ENCODE data around the gene HOTAIR. TPM values are rescaled to one million over a fixed set of nuclear protein-coding genes. Genes with fewer than 3 reads are reported as not detected.

The HOTAIR gene
- total and polyA plus RNA-seq, 4 donors = not detected

DNA sequence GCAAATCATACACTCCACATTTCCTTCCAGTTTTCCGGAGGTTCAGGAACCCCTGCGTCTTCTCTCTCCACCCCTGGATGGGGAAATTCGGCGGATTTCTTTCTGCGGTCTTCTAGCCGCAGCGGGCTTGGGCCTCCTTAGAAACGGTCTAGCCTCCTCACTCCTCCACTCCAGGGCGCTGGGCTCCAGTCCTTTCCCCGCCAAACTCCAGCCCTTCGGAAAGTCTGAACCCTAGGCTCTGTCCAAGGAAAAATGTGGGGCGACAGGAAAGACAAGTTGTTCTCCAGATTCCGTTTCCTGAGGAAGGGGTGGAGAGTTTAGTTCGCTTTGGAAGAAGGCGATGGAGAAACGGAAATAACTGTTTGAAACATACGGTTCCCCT lies 8.8 kb upstream of the HOTAIR start (continued):
- TF ChIP-seq, protein P1, sequence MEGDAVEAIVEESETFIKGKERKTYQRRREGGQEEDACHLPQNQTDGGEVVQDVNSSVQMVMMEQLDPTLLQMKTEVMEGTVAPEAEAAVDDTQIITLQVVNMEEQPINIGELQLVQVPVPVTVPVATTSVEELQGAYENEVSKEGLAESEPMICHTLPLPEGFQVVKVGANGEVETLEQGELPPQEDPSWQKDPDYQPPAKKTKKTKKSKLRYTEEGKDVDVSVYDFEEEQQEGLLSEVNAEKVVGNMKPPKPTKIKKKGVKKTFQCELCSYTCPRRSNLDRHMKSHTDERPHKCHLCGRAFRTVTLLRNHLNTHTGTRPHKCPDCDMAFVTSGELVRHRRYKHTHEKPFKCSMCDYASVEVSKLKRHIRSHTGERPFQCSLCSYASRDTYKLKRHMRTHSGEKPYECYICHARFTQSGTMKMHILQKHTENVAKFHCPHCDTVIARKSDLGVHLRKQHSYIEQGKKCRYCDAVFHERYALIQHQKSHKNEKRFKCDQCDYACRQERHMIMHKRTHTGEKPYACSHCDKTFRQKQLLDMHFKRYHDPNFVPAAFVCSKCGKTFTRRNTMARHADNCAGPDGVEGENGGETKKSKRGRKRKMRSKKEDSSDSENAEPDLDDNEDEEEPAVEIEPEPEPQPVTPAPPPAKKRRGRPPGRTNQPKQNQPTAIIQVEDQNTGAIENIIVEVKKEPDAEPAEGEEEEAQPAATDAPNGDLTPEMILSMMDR (IDR thresholded peaks at IDR 0.05; ENCODE audit: low read depth, low read length, missing input control) = no peak
- no peak for TF ChIP-seq GABPA (IDR thresholded peaks at IDR 0.05 in 1 of 2, conservative IDR thresholded peaks at IDR 0.05 in 1 of 2)
- TF ChIP-seq JUND (IDR thresholded peaks at IDR 0.05) = no peak
- TF ChIP-seq EGR1 (IDR thresholded peaks at IDR 0.05; ENCODE audit: low read depth in 2 of 2) = no peak
- TF ChIP-seq FOXA1 (IDR thresholded peaks at IDR 0.05) = no peak
- TF ChIP-seq YY1 (IDR thresholded peaks at IDR 0.05) = no peak
- TF ChIP-seq RAD21 (IDR thresholded peaks at IDR 0.05) = no peak
- TF ChIP-seq, protein P2, sequence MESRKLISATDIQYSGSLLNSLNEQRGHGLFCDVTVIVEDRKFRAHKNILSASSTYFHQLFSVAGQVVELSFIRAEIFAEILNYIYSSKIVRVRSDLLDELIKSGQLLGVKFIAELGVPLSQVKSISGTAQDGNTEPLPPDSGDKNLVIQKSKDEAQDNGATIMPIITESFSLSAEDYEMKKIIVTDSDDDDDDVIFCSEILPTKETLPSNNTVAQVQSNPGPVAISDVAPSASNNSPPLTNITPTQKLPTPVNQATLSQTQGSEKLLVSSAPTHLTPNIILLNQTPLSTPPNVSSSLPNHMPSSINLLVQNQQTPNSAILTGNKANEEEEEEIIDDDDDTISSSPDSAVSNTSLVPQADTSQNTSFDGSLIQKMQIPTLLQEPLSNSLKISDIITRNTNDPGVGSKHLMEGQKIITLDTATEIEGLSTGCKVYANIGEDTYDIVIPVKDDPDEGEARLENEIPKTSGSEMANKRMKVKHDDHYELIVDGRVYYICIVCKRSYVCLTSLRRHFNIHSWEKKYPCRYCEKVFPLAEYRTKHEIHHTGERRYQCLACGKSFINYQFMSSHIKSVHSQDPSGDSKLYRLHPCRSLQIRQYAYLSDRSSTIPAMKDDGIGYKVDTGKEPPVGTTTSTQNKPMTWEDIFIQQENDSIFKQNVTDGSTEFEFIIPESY (IDR thresholded peaks at IDR 0.05) = no peak

DNA sequence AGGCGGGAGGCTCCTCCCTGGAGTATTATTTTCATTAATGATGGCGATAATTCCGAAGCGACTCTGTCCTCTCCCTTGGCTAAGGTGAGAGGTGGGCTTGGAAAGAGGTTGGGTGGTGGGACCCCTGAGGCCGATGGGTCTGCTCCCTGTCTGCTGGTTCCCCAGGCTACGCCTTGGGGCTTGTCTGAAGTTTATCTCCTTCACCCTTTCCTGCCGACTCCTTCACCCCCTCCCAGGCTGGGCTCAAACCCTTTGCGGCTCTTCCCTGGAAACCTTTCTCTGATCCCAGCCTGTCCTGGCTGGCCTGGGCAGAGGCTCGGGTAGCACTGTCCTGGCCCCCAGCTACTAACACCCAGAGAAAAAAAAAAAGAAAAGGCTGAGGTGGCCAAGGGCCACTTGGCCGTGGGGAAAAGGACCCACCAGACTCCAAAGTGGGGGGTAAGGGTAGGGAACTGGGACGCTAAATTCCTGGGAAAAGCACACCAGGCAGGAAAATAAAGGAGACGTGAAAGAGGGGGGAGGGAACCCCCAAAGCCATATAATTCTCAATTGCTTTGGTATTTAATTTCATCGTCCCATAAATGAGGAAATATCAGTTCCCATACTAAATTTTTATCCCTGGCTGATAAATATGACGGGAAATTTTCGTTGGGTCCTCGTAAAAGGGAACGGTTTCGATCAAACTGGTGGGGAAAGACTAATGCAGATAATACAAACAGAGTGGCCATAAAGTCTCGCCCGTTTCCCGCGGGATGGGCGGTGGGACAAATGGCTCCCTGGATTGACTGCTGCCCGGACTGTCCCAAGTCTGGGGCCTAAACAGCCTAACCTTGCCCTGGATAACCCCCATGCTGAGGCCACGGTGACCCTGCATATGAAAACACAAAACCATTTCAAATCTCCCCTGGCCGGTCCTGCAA lies 8.2 kb upstream of the HOTAIR start:
- Histone ChIP-seq H3K4me1 (ENCODE audit: control insufficient read depth in 4 of 4, insufficient read depth in 4 of 4, low read length in 3 of 4) (peaks cover 3 to 13% (median 8%) of the 10 kb centered on the region in 4 donors), H3K9ac (ENCODE audit: low read depth in 1 of 2, low read length in 2 of 2) (no peak overlapping the region), H3K27me3 (ENCODE audit: control insufficient read depth in 4 of 4, insufficient read depth in 4 of 4, low read length in 3 of 4) (peaks cover 16 to 35% (median 29%) of the 10 kb centered on the region in 4 donors), H3K4me3 (ENCODE audit: low read depth in 1 of 3, low read length in 3 of 3) (no peak overlapping the region), H3K27ac (ENCODE audit: low read depth in 1 of 2, low read length in 2 of 2) (no peak overlapping the region), H3K36me3 (ENCODE audit: control insufficient read depth in 4 of 4, insufficient read depth in 3 of 4, low read depth in 1 of 4, low read length in 3 of 4) (no peaks in the 10 kb centered on the region), H3K9me3 (ENCODE audit: control insufficient read depth in 4 of 4, low read length in 3 of 4) (peaks cover 0 to 7% (median 2%) of the 10 kb centered on the region in 4 donors)
- no peak for DNase-seq (ENCODE audit: low spot score)
- TF ChIP-seq, protein P3, sequence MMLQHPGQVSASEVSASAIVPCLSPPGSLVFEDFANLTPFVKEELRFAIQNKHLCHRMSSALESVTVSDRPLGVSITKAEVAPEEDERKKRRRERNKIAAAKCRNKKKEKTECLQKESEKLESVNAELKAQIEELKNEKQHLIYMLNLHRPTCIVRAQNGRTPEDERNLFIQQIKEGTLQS (IDR thresholded peaks at IDR 0.05) = no peak
- no peak for TF ChIP-seq RXRA (IDR thresholded peaks at IDR 0.05)
- TF ChIP-seq HNF4A (conservative IDR thresholded peaks at IDR 0.05) = no peak
- TF ChIP-seq, protein P2 (IDR thresholded peaks at IDR 0.05) = no peak
- TF ChIP-seq, protein P4, sequence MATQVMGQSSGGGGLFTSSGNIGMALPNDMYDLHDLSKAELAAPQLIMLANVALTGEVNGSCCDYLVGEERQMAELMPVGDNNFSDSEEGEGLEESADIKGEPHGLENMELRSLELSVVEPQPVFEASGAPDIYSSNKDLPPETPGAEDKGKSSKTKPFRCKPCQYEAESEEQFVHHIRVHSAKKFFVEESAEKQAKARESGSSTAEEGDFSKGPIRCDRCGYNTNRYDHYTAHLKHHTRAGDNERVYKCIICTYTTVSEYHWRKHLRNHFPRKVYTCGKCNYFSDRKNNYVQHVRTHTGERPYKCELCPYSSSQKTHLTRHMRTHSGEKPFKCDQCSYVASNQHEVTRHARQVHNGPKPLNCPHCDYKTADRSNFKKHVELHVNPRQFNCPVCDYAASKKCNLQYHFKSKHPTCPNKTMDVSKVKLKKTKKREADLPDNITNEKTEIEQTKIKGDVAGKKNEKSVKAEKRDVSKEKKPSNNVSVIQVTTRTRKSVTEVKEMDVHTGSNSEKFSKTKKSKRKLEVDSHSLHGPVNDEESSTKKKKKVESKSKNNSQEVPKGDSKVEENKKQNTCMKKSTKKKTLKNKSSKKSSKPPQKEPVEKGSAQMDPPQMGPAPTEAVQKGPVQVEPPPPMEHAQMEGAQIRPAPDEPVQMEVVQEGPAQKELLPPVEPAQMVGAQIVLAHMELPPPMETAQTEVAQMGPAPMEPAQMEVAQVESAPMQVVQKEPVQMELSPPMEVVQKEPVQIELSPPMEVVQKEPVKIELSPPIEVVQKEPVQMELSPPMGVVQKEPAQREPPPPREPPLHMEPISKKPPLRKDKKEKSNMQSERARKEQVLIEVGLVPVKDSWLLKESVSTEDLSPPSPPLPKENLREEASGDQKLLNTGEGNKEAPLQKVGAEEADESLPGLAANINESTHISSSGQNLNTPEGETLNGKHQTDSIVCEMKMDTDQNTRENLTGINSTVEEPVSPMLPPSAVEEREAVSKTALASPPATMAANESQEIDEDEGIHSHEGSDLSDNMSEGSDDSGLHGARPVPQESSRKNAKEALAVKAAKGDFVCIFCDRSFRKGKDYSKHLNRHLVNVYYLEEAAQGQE (IDR thresholded peaks at IDR 0.05) = no peak
- TF ChIP-seq EGR1 (IDR thresholded peaks at IDR 0.05; ENCODE audit: low read depth in 2 of 2) = no peak
- TF ChIP-seq GABPA (IDR thresholded peaks at IDR 0.05 in 1 of 2, conservative IDR thresholded peaks at IDR 0.05 in 1 of 2) = no peak
- TF ChIP-seq, protein P5, sequence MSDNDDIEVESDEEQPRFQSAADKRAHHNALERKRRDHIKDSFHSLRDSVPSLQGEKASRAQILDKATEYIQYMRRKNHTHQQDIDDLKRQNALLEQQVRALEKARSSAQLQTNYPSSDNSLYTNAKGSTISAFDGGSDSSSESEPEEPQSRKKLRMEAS (IDR thresholded peaks at IDR 0.05) = no peak
- no peak for TF ChIP-seq FOXA1 (IDR thresholded peaks at IDR 0.05)
- TF ChIP-seq SP1 (IDR thresholded peaks at IDR 0.05) = no peak
- no peak for TF ChIP-seq HNF4G (IDR thresholded peaks at IDR 0.05)
- TF ChIP-seq JUND (IDR thresholded peaks at IDR 0.05) = no peak
- no peak for TF ChIP-seq TAF1 (conservative IDR thresholded peaks at IDR 0.05)
- no peak for TF ChIP-seq NR2F2 (IDR thresholded peaks at IDR 0.05)
- no peak for TF ChIP-seq FOXA2 (IDR thresholded peaks at IDR 0.05)
- TF ChIP-seq, protein P1 (IDR thresholded peaks at IDR 0.05; ENCODE audit: low read depth, low read length, missing input control) = no peak
- no peak for TF ChIP-seq YY1 (IDR thresholded peaks at IDR 0.05)
- TF ChIP-seq RAD21 (IDR thresholded peaks at IDR 0.05) = no peak
- WGBS = 12% methylated on average over 26 of the region's 26 CpGs
